ENCODE results near the gene KRTAP20-2.

Gene KRTAP20-2

GRCh38 chr21:30674312-30674711, 39.3 kb downstream of the KRTAP20-2 start:
- no peak for DNase-seq (ENCODE audit: low spot score)

- DNase-seq (ENCODE audit: low spot score) = no peak
Observed at GRCh38 chr21:30676737-30677136, 41.7 kb downstream of the KRTAP20-2 start.

DNA sequence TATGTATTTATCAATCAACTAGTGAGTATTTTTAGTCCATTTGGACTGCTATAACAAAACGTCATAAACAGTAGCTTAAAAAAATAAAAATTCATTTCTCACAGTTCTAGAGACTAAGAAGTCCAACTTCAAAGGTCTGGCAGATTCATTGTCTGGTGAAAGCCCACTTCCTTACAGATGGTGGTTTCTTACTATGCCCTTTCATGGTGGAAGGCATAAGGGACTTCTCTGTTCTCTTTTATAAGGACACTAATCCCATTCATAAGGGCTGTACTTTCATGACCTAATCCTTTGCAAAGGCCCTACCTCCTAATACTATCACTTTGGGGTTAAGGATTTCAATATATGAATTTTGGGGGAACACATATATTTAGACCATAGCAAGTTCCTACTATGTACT, 45.6 kb downstream of the KRTAP20-2 start:
- no peak for DNase-seq (ENCODE audit: low spot score)

DNA sequence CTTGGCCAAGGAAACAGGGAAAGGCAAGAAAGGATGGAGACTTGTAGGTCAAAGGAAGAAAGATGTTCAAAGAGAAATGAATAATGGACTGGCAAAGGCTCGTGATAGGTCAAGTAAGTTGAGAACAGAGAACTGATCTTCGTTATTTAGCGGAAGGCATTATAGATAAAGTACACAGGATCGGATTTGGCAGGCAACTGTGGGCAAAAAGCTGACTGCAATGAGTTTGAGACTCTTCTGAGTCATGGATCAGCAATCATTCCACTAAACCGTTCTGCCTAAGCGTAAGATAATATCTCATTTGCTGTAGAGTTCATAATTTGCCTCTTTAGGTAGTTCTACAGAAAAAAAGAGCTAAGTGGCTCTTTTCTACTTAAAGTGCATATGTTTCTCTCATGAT, 49.5 kb downstream of the KRTAP20-2 start:
- DNase-seq (ENCODE audit: low spot score) = no peak
